SK-N-SH (cell line): ENCODE results near the gene ZNF398. TPM values are rescaled to one million over a fixed set of nuclear protein-coding genes. Genes with fewer than 3 reads are reported as not detected.

Experiments
- CTCF ChIA-PET: fragments of 300-600, 350-600 bp; formaldehyde crosslinking; extraction: SDS; loops from one replicate; lab custom pipeline; 2021; lab: Yijun Ruan, JAX
- POLR2A ChIA-PET: fragments of 350-600 bp; sonication (Branson Sonifier 250); formaldehyde crosslinking; extraction: SDS; loops from one replicate; lab custom pipeline; 2020; ENCODE audit warnings: antibody characterized with exemption, inconsistent platforms; lab: Yijun Ruan, JAX
- DNase-seq: peaks from one replicate; pipeline ENCODE4 v3.0.0; 2012
- H2AFZ ChIP-seq: fragments of 200-600 bp; sonication (generic); 2 replicates; pipeline ENCODE4 v1.8.1; 2016; ENCODE audit warnings: antibody characterized with exemption, mild to moderate bottlenecking, low read depth
- H3F3A ChIP-seq: fragments of 200-600 bp; sonication (generic); replicated peaks from 2 replicates; pipeline ENCODE3; 2016; ENCODE audit warnings: antibody characterized with exemption, mild to moderate bottlenecking; ENCODE audit not compliant: insufficient read depth
- H3K27ac ChIP-seq, 2 experiments: fragments of 200-500 bp in 1 of 2; fragments of 200-600 bp in 1 of 2; sonication (Bioruptor generic) in 1 of 2; sonication (generic), shearing (Covaris generic) in 1 of 2; 2 replicates each; pipeline versions ENCODE4 v1.5.1 to v1.6.1; 2014 to 2016; ENCODE audit warnings: low read depth in 2 of 2, inconsistent platforms in 1 of 2, low read length in 1 of 2, mild to moderate bottlenecking in 1 of 2, mixed read lengths in 1 of 2
- H3K27me3 ChIP-seq: fragments of 200-600 bp; sonication (generic), shearing (Covaris generic); 2 replicates; pipeline ENCODE4 v1.6.1; 2016; ENCODE audit warnings: mixed run types; ENCODE audit not compliant: insufficient read depth
- H3K36me3 ChIP-seq, 2 experiments: fragments of 200-500 bp in 1 of 2; fragments of 200-600 bp in 1 of 2; sonication (Bioruptor generic) in 1 of 2; sonication (generic) in 1 of 2; replicated peaks in 1 of 2; 2 replicates each; pipeline versions ENCODE3 to v1.5.1; 2014 to 2016; ENCODE audit warnings: low read length in 1 of 2, mild to moderate bottlenecking in 1 of 2; ENCODE audit not compliant: insufficient read depth in 2 of 2, control insufficient read depth in 1 of 2
- H3K4me1 ChIP-seq, 2 experiments: fragments of 200-500 bp in 1 of 2; fragments of 200-600 bp in 1 of 2; sonication (Bioruptor generic) in 1 of 2; sonication (generic), shearing (Covaris generic) in 1 of 2; 2 replicates each; pipeline versions ENCODE4 v1.5.1 to v1.6.1; 2014 to 2016; ENCODE audit warnings: low read depth in 1 of 2, low read length in 1 of 2, mixed run types in 1 of 2; ENCODE audit not compliant: insufficient read depth in 2 of 2, control insufficient read depth in 1 of 2
- H3K4me2 ChIP-seq: fragments of 200-600 bp; sonication (generic), shearing (Covaris generic); 2 replicates; pipeline ENCODE4 v1.6.1; 2017; ENCODE audit warnings: mixed run types
- H3K4me3 ChIP-seq, 2 experiments: fragments of 200-500 bp in 1 of 2; fragments of 200-600 bp in 1 of 2; sonication (Bioruptor generic) in 1 of 2; sonication (generic), shearing (Covaris generic) in 1 of 2; 2 replicates each; pipeline versions ENCODE4 v1.5.1 to v1.8.1; 2014 to 2016; ENCODE audit warnings: low read depth in 2 of 2, inconsistent platforms in 1 of 2, low read length in 1 of 2, mild to moderate bottlenecking in 1 of 2, mixed read lengths in 1 of 2, moderate library complexity in 1 of 2
- H3K79me2 ChIP-seq: fragments of 200-600 bp; sonication (generic); 2 replicates; pipeline ENCODE4 v1.8.1; 2017; ENCODE audit warnings: mild to moderate bottlenecking; ENCODE audit not compliant: insufficient read depth
- H3K9ac ChIP-seq: fragments of 200-600 bp; sonication (generic); 2 replicates; pipeline ENCODE4 v1.6.1; 2017; ENCODE audit warnings: mixed run types
- H3K9me2 ChIP-seq: fragments of 200-600 bp; sonication (generic); 2 replicates; pipeline ENCODE4 v1.6.1; 2017; ENCODE audit warnings: mixed run types
- H3K9me3 ChIP-seq: fragments of 200-600 bp; sonication (generic); 2 replicates; pipeline ENCODE4 v1.6.1; 2017; ENCODE audit warnings: mixed run types, mild to moderate bottlenecking, moderate library complexity
- H4K20me1 ChIP-seq: fragments of 200-600 bp; sonication (generic); 2 replicates; pipeline ENCODE4 v1.6.1; 2017; ENCODE audit warnings: mild to moderate bottlenecking, mixed run types; ENCODE audit not compliant: insufficient read depth
- EZH2phosphoT487 ChIP-seq: fragments of 200-600 bp; sonication (generic); IDR thresholded peaks from 2 replicates; pipeline ENCODE4 v1.6.1; 2017; ENCODE audit warnings: low read depth, mixed run types, mild to moderate bottlenecking, antibody characterized with exemption, moderate library complexity, borderline replicate concordance
- GATA2 ChIP-seq: sonication (generic); formaldehyde crosslinking; IDR thresholded peaks from 2 replicates; pipeline ENCODE4 v1.5.0; 2020; ENCODE audit warnings: mild to moderate bottlenecking, missing genetic modification reagents
- MEF2A ChIP-seq: IDR thresholded peaks from 2 replicates; pipeline ENCODE4 v1.4.0; 2012; ENCODE audit warnings: low read depth, borderline replicate concordance
- NFIC ChIP-seq: IDR thresholded peaks from 2 replicates; pipeline ENCODE4 v1.4.0; 2012; ENCODE audit warnings: borderline replicate concordance
- POLR2AphosphoS5 ChIP-seq: IDR thresholded peaks from 2 replicates; pipeline ENCODE4 v1.6.1; 2012; ENCODE audit warnings: low read depth, low read length
- RAD21 ChIP-seq: IDR thresholded peaks from 2 replicates; pipeline ENCODE4 v1.6.1; 2012; ENCODE audit warnings: mild to moderate bottlenecking, low read length
- RXRA ChIP-seq: IDR thresholded peaks from 2 replicates; pipeline ENCODE4 v1.4.0; 2012; ENCODE audit warnings: low read depth, mild to moderate bottlenecking, borderline replicate concordance
- SMC3 ChIP-seq: IDR thresholded peaks from 2 replicates; pipeline ENCODE4 v1.6.1; 2012; ENCODE audit warnings: low read depth, low read length, improper control_type of control experiment
- TAF1 ChIP-seq: IDR thresholded peaks from 2 replicates; pipeline ENCODE4 v1.6.1; 2012; ENCODE audit warnings: low read depth, mild to moderate bottlenecking, low read length, moderate library complexity, borderline replicate concordance
- TEAD4 ChIP-seq: IDR thresholded peaks from 2 replicates; pipeline ENCODE4 v1.4.0; 2012; ENCODE audit warnings: mild to moderate bottlenecking, borderline replicate concordance; ENCODE audit not compliant: insufficient read depth
- WGBS: methylation state at CpG from one replicate; pipeline ENCODE4 v1.1.6; 2017; ENCODE audit warnings: low lambda C conversion rate; 5-methylcytosine and 5-hydroxymethylcytosine counted together
- polyA plus RNA-seq, 3 experiments: library from polyadenylated mRNA; depleted of rRNA; stranded (reverse); fragments of >200 nt; gene quantifications; 2 replicates each; pipeline ENCODE4 v1.2.3, GENCODE V29; 2012
- TF ChIP-seq, protein P1 (sequence below): IDR thresholded peaks from 2 replicates; pipeline ENCODE4; 2012
- TF ChIP-seq, protein P2 (sequence below): IDR thresholded peaks from 2 replicates; pipeline ENCODE4 v1.4.0; 2012; ENCODE audit warnings: low read depth

ZNF398 gene
- polyA plus RNA-seq, 1 of the 3 experiments (the other 2 are of a cell fraction), result 4.5 TPM

DNA sequence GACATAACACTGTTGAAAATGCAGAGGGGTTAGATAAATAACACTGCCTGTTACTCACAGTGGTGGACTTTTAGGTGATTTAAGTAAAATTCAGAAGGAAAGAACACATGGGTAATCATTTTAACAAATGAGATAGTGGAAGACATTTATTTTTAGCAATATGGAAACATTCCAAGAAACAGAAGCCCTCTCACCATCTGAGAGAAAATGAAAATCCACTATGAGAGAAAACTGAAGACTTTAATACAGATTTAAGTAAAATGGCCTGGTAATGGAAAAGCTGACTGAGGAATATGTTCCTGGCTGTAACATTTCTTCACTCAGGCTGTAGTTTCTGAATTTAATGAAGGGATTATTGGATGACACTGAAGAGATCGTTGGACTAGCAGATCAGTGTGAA, 44.6 kb upstream of the ZNF398 start:
- CTCF ChIA-PET, result no interaction called here

GRCh38 chr7:149103424-149103823, 43.8 kb upstream of the ZNF398 start:
- H2AFZ ChIP-seq, result no peak overlapping the region
- H3F3A ChIP-seq, result no peaks in the 10 kb centered on the region
- H3K36me3 ChIP-seq, result no peaks in the 10 kb centered on the region
- WGBS, result 95% methylated on average over 9 of the region's 9 CpGs
- ChIA-PET POLR2A (no interaction called here), CTCF (interaction anchor here (0.9 to 1.6 kb wide), 2 partner anchors 29 to 247 kb away, joined by 3 read pairs; no protein-coding TSS in a partner anchor)
- no peak overlapping the region for H3K9ac ChIP-seq
- no peaks in the 10 kb centered on the region for H3K79me2 ChIP-seq
- no peaks in the 10 kb centered on the region for H3K9me3 ChIP-seq
- H3K27ac ChIP-seq, result no peak overlapping the region
- no peaks in the 10 kb centered on the region for H3K27me3 ChIP-seq
- no peak overlapping the region for H3K4me3 ChIP-seq
- H3K9me2 ChIP-seq, result no peaks in the 10 kb centered on the region
- no peaks in the 10 kb centered on the region for H3K4me1 ChIP-seq
- H3K4me2 ChIP-seq, result no peak overlapping the region
- DNase-seq, result no peak
- no peaks in the 10 kb centered on the region for H4K20me1 ChIP-seq
- TF ChIP-seq, protein P1, sequence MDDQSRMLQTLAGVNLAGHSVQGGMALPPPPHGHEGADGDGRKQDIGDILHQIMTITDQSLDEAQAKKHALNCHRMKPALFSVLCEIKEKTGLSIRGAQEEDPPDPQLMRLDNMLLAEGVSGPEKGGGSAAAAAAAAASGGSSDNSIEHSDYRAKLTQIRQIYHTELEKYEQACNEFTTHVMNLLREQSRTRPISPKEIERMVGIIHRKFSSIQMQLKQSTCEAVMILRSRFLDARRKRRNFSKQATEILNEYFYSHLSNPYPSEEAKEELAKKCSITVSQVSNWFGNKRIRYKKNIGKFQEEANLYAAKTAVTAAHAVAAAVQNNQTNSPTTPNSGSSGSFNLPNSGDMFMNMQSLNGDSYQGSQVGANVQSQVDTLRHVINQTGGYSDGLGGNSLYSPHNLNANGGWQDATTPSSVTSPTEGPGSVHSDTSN, result no peak
- TF ChIP-seq EZH2phosphoT487 (no peak), POLR2AphosphoS5 (no peak), MEF2A (no peak), TEAD4 (no peak), TAF1 (no peak), RXRA (no peak), RAD21 (no peak), SMC3 (no peak)
- TF ChIP-seq, protein P2, sequence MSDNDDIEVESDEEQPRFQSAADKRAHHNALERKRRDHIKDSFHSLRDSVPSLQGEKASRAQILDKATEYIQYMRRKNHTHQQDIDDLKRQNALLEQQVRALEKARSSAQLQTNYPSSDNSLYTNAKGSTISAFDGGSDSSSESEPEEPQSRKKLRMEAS, result no peak

More for the DNA sequence above, 44.6 kb upstream of the ZNF398 start:
- 66% methylated on average over 1 of the region's 1 CpG for WGBS
- TF ChIP-seq NFIC (no peak), GATA2 (CRISPR knock-in tag) (no peak), EZH2phosphoT487 (no peak)
- H3K36me3 ChIP-seq, result no peaks in the 10 kb centered on the region
- no peak for DNase-seq
- no peaks in the 10 kb centered on the region for H3K9me3 ChIP-seq
- no peaks in the 10 kb centered on the region for H3K79me2 ChIP-seq
- H4K20me1 ChIP-seq, result no peaks in the 10 kb centered on the region
- H3K4me1 ChIP-seq, result no peaks in the 10 kb centered on the region
- H3K9me2 ChIP-seq, result no peaks in the 10 kb centered on the region
- no peak overlapping the region for H2AFZ ChIP-seq
- no peak overlapping the region for H3K27ac ChIP-seq
- H3K4me2 ChIP-seq, result no peak overlapping the region
- H3F3A ChIP-seq, result no peaks in the 10 kb centered on the region
- H3K9ac ChIP-seq, result no peak overlapping the region
- H3K27me3 ChIP-seq, result no peaks in the 10 kb centered on the region
- POLR2A ChIA-PET, result no interaction called here
- no peak overlapping the region for H3K4me3 ChIP-seq
